Esophagus muscularis mucosa (tissue), 3 donors: ENCODE results near the gene KRTAP12-3.

Experiments used
- EP300 ChIP-seq: sonication (generic); formaldehyde crosslinking; IDR thresholded peaks from one replicate; pipeline ENCODE4 v1.6.1; 2017; ENCODE audit warnings: antibody characterized with exemption
- TF ChIP-seq, protein P1 (sequence below), 3 experiments: fragments of 200-600 bp in 2 of 3; fragments of 450-650 bp in 1 of 3; sonication (generic) in 2 of 3; IDR thresholded peaks; one replicate each; pipeline ENCODE4 v1.5.1; 2017 to 2019; ENCODE audit warnings: antibody characterized with exemption in 3 of 3, mild to moderate bottlenecking in 2 of 3, moderate library complexity in 1 of 3

DNA sequence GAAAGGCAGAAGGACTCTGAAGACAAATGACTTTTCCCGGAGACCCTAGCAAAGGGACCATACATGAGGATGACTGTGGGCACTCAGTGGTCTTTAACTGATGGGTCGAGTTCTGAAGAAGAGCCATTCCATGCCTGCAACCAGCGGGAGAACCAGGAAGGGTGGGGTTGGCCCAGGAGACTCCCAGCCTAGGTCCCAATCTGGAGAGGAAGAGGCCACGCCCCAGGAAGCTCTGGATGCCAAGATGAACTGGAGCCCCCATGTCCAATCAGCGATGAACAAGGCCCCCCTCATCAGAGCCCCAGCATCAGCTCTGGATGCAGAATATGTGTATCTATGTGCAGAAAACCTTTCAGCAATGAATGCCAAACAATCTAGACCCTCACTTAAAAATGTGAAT, 17.0 kb upstream of the KRTAP12-3 start:
- TF ChIP-seq, protein P1, sequence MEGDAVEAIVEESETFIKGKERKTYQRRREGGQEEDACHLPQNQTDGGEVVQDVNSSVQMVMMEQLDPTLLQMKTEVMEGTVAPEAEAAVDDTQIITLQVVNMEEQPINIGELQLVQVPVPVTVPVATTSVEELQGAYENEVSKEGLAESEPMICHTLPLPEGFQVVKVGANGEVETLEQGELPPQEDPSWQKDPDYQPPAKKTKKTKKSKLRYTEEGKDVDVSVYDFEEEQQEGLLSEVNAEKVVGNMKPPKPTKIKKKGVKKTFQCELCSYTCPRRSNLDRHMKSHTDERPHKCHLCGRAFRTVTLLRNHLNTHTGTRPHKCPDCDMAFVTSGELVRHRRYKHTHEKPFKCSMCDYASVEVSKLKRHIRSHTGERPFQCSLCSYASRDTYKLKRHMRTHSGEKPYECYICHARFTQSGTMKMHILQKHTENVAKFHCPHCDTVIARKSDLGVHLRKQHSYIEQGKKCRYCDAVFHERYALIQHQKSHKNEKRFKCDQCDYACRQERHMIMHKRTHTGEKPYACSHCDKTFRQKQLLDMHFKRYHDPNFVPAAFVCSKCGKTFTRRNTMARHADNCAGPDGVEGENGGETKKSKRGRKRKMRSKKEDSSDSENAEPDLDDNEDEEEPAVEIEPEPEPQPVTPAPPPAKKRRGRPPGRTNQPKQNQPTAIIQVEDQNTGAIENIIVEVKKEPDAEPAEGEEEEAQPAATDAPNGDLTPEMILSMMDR (IDR thresholded peaks at IDR 0.05) = no peak
- TF ChIP-seq EP300 = no peak
